GM20431 (cell line): ENCODE measurements around the gene ANKRD50.

Experiments used
- in situ Hi-C: fragments of 300-500 bp; cut with MseI, MboI; formaldehyde crosslinking; loops from one replicate; pipeline ENCODE4 v1.15.0; 2020; ENCODE audit warnings: low sequenced_read_pairs; ENCODE audit not compliant: unreplicated experiment

ANKRD50 gene

GRCh38 chr4:124710911-124711310, 1.6 kb downstream of the ANKRD50 start:
- in situ Hi-C loops: no loop called here

- in situ Hi-C loops: no loop called here
Measured at GRCh38 chr4:124710015-124710741, 2.4 kb downstream of the ANKRD50 start.

DNA sequence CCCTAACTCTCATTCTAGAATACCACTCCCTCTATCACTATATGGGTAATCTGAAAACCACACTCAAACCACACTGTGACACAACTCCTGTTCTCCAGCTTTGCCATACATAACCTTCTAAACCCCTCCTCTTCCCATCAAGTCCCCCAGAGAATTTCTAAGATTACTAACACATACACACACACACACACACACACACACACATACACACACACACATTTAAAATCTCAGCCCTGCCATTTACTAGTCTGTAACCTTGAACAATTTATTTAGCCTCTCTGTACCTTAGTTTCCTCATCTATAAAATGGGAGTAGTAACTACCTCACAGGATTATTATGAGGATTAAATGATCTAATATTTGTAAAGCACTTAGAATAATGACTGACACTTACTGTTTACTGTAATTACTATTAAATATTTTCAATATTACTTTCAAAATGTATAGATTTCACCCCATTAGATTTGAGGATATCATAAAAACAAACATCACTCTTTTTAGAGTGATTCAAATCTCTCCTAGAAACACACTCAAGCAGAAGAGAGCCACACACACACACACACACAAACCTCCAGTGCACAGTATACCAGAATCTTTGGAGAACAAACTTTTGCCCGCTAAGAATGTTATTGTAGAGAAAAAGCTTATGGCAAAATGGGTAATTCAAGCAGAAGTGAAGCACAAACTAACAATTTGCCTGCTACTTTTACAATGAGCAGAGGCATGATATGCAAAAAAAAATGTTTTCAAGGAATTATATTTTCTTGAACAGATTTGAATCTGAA, 3.8 kb downstream of the ANKRD50 start:
- in situ Hi-C loops: no loop called here

DNA sequence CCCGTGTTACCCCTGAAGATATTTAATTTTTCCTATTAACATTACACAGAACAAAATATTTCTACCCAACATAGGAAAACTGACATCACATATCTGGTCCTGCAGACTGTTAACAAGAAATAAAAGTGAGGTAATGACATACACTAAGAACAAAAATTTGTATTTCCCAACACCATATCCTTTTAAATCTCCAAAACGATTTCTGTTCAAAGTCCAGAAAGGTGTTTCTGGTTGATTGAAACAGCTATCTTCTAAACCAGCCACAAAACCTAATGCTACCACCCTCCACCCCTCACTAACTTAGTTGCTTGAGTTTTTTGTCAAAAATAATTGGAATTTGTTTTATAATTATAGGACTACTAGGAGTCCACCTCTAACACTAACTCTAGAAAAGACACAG, 7.1 kb downstream of the ANKRD50 start:
- in situ Hi-C loops: no loop called here

DNA sequence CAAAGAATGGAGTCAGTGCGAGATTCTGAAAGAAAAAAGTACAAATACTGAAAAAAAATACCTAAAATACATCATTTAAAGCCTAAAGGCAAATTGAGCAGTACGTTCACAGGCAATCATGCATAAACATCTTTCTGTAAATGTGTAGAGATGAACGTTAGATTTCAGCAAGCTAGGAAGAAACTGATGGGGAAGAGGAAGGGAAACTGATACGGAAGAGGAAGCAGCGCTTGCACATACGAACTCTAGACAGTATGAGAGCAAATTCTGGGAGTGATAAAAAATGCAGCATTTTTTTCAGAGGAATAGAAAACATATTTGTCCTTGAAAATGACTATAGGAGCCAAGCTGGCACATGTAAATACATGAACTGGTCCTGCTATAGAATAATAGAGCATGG, 9.4 kb downstream of the ANKRD50 start:
- in situ Hi-C loops: no loop called here

GRCh38 chr4:124697441-124697840, 15.1 kb downstream of the ANKRD50 start:
- in situ Hi-C loops: no loop called here

DNA sequence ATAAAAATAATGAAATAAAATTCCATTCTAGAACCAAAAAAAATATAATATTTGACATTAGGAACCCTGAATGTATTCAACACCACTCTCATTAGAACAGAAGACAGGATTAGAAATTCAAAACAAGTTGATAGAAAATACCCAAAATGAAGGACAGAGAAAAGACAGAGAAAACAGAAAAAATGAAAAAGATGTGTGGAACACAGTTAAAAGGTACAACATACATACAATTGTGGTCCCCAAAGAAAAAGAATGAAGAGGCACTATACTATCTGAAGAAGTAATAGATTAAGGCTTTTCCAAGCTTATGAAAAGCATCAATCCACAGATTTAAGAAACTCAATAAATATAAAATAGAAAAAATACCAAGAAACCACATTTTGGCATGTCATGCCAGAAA, 16.4 kb downstream of the ANKRD50 start:
- in situ Hi-C loops: no loop called here

DNA sequence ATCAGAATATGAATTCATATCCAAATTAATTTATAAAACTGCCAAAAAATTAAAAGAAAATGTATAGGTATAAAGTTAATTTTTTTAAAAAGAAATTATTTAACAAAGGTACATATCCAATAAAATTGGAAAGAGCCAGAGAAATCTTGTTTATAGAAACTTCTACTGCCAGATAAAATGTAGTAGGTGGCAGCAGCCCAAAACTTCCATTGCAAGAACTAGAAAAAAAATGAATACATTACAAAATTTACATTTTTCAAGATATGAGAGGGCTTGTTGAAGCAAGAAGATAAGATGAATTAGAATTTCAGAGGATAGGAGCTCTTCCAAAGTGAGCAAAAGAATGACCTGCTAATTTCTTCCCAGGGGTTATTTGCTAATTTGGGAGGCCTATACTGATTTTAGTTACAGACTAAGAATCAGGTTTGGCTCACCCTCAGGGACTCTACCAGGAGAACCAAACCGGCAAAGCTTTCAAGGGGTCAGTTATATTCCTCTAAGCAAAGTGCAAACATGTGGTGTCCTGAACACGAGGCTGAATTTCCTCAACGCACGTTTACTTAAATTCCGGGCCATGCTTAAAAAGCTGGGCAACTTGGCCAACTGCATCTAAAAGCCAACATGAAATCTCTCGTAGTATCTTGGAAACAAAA, 17.5 kb downstream of the ANKRD50 start:
- in situ Hi-C loops: no loop called here

DNA sequence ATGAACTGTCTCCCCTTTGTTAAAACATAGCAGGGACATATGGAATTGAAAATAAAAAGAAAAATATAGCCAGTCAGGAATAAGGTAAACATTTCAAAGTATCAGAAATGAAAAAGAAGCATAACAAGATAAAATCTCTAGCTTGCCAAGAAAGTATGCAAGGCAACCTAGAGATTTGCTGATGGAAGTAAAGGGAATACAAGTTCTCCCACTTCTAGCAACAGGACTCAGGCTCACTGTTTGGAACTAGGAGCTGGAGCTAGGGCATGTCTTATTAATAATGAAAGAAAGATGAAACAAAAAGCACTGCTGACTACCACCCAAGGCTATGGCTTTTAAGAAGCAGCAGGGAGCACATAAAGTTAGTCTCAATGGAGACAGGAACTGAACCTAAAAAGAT, 18.2 kb downstream of the ANKRD50 start:
- in situ Hi-C loops: no loop called here

DNA sequence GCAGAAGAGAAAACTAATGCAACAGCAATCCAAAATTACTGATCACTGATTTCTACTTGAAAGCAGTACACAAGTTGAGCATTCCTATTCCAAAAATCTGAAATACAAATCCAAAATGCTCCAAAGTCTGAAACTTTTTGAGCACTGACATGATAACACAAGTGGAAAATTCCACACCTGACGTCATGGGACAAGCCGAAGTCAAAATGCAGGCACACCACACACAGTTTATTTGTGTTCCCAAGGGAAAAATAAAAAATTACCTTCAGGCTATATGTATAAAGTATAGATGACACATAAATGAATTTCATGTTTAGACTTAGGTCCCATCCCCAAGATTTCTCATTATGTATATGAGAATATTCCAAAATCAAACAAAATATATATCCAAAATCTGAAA, 20.7 kb downstream of the ANKRD50 start:
- in situ Hi-C loops: no loop called here

DNA sequence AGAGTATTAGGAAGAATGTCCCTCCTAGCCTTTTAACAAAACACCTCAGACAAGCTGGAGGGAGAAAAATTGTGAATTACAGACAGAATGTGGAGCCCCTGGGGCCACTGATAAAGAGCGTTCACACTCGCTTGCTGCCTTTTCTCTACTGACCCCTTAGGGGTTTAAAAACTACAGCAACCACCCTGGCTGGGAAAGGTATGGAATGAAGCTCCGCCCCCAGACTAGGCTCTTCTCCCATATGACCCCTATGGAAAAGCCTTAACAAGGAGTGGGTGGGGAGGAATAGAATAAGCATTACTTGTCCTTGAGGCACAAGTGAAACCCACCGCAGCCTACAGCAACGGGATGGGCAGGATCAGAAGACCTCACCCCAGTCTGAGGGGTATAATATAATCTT, 26.3 kb downstream of the ANKRD50 start:
- in situ Hi-C loops: no loop called here

- in situ Hi-C loops: no loop called here
Measured at GRCh38 chr4:124685851-124686250, 26.7 kb downstream of the ANKRD50 start.

DNA sequence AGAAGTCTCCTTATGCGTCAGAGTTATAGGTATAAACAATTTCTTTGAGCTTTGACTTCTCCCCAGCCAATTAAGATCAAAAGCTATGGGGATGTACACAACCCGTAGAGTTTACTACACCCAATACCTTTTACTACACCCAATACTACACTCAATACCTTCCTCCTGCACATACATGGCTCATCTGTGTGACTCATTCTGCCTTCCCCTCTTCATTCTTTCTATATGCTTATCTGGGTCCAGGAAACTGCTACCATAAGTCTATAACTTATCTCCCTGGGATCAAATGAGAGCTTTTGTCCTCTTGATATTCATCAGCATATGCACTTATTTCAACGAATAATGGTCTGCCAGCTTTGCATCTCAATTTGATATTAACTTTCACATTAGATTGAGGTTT, 28.2 kb downstream of the ANKRD50 start:
- in situ Hi-C loops: no loop called here

GRCh38 chr4:124682384-124682783, 30.1 kb downstream of the ANKRD50 start:
- in situ Hi-C loops: no loop called here

DNA sequence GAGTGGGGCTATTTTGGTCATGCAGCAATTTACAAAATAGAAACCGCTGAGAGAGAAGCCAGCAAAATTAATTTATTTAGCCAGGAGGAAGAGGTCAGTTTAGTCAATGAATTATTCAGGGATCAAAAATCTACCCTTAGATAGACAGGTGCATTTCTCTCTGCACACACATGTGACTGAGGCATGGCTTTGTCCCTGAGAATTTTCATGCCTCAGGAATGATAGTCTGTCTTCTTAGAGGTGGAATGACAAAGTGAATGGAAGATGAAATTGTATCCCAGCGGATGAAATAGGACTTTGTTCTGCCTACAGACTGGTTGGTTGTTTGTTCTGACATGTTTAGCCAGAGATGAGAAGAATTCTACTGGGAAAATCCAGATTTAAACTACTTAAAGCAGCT, 46.0 kb downstream of the ANKRD50 start:
- in situ Hi-C loops: no loop called here

- in situ Hi-C loops: no loop called here
Measured at GRCh38 chr4:124658795-124659194, 53.7 kb downstream of the ANKRD50 start.

GRCh38 chr4:124650614-124651013, 61.9 kb downstream of the ANKRD50 start:
- in situ Hi-C loops: no loop called here

GRCh38 chr4:124647599-124647998, 64.9 kb downstream of the ANKRD50 start:
- in situ Hi-C loops: no loop called here

DNA sequence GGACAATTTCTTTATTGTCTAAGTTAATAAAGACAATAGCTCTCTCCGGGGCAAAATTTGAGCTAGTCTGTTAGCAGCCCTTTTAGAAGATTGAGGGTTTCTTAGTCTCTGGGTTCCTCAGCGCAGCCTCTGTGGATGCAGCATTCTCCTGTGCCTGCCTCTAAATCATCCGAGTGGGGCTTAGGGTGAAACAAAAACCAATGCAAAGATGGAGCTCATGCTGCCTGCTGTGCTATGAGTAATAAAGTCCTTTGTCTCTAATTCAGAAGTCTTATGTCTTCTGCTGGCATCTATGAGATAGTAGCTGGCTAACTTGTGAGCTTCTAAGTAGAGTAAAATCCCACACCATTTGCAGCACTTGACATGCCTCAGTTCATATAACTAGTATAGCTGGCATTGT, 67.9 kb downstream of the ANKRD50 start:
- in situ Hi-C loops: no loop called here

- in situ Hi-C loops: no loop called here
Measured at GRCh38 chr4:124642846-124643245, 69.7 kb downstream of the ANKRD50 start.

GRCh38 chr4:124641715-124642381, 70.7 kb downstream of the ANKRD50 start:
- in situ Hi-C loops: no loop called here
